HG03565 (cell line): Measurements from ENCODE around the gene ECHDC1.

Source experiments
- ATAC-seq: cut with Tn5 transposase; IDR thresholded peaks from one replicate; pipeline ENCODE4 v1.9.1; 2021; ENCODE audit warnings: mild to moderate bottlenecking, moderate library complexity; ENCODE audit not compliant: unreplicated experiment

ECHDC1 gene

GRCh38 chr6:127290391-127291265, 52.8 kb downstream of the ECHDC1 start:
- no peak for ATAC-seq

DNA sequence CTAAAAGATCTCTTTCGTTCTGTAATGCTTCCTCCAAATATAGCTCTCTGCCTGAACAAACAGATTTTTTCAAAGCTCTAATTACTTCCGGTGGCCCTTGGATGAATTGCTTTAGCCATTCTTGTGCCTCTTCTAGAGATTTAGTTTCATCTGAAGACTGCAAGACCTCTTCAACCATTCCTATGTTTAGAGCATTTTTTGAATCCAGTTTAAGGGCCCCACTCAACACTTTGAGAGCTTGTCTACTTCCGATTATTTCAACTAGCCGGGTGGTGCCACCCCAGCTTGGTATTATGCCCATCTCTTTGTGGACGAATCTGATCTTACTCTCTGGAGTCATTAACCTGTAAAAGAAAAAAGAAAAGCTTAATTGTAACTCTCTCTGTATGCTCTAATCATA, 53.5 kb downstream of the ECHDC1 start:
- no peak for ATAC-seq

GRCh38 chr6:127288705-127289104, 54.7 kb downstream of the ECHDC1 start:
- ATAC-seq, result no peak

DNA sequence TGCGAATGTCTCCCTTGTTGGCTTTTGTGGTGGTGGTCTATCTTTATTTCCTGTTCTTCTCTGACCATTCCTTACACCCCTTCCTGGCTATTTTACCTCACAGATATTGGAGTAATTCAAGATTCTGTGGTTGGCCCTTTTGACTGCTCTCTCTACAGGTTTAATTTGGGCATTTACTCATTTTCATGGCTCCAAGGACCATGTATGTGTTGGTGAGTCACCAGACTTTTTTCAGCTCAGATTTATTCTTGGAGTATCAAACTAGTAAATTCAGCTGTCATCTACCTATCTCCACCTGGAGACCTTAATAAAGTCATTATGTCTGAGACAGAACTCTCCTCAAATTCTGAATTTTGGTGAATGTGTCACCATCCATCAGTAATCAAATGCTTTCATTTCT, 61.2 kb downstream of the ECHDC1 start:
- no peak for ATAC-seq

- no peak for ATAC-seq
Measured at GRCh38 chr6:127279815-127280214, 63.6 kb downstream of the ECHDC1 start.

GRCh38 chr6:127277878-127278843, 65.2 kb downstream of the ECHDC1 start:
- ATAC-seq, result no peak

DNA sequence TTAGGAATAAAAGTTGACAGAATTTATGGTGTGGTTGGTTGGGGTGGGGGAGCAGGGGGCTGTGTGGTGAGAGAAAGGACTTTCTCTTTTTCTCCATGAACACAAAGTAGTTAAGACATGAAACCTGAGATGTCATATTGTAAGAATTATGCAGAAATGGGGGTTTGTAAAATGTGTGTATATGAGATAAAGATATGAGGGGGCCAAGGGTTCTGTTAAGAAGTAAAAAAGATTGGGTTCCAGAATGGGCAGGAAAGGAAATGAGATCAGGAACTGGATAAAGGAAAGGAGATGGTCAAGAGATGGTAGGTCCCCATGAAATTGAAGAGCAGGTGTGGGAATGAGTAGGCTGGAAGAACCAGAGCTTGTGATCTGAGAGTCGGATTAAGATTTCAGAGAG, 67.1 kb downstream of the ECHDC1 start:
- ATAC-seq, result no peak

- no peak for ATAC-seq
Measured at GRCh38 chr6:127273499-127273898, 69.9 kb downstream of the ECHDC1 start.

DNA sequence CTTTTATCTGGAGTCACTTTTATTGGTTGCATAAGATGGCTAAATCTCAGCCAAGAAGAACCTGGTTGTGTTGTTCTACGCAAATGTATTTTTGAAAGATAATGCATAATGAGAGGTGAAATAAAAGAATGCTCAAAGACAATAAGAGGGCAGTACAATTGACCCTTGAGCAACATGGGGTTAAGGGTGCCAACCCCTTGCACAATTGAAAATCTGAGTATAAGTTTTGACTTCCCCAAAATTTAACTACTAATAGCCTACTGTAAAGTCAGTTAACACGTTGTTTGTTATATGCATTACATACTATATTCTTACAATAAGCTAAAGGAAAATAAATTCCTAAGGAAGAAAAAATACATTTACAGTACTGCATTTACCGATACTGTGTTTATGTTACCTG, 70.8 kb downstream of the ECHDC1 start:
- ATAC-seq, result no peak

DNA sequence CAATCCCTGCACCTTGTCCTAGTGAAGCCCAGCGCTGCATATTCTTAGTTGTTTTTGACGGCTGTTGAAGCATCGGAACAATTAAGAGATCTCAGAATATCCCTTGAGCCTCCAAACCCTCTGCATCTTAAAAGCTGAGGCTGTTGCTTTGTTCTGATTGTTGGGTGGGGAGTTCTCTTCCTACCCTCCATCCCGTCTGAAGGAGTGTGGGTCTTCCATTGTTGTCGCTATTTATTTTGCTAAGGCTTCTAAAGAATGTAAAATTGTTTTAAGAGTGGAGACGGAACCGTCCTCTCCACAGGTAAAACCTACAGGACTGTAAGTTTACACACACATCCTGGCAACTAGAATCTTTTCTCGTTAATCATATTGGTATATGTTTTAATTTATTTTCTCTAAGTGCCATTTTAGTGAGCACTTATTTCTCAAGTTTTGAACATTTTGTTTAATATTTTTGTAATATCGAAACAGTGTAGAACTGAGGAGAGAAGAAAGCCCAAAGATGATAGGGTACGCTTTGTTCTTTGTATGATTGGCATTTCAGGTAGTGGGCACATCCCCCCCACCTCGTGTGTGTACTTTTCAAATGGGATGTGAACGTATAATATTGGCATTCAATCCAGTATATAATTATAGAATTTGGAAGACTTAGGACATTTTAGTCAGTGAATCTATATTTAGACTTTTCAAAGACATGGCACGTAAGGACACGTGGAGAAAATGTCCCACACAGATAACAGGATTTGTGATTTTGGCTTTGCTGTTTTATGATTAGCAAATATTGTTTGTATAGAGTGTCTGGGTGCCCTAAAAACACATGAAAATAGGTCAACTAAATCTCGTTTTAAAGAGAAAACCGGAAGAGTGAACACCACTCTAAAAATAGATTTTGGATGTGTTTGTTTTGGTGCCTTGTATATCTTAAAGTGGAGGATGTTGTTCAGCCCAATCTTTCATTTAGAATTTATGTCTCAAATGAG, 75.5 kb downstream of the ECHDC1 start:
- no peak for ATAC-seq

DNA sequence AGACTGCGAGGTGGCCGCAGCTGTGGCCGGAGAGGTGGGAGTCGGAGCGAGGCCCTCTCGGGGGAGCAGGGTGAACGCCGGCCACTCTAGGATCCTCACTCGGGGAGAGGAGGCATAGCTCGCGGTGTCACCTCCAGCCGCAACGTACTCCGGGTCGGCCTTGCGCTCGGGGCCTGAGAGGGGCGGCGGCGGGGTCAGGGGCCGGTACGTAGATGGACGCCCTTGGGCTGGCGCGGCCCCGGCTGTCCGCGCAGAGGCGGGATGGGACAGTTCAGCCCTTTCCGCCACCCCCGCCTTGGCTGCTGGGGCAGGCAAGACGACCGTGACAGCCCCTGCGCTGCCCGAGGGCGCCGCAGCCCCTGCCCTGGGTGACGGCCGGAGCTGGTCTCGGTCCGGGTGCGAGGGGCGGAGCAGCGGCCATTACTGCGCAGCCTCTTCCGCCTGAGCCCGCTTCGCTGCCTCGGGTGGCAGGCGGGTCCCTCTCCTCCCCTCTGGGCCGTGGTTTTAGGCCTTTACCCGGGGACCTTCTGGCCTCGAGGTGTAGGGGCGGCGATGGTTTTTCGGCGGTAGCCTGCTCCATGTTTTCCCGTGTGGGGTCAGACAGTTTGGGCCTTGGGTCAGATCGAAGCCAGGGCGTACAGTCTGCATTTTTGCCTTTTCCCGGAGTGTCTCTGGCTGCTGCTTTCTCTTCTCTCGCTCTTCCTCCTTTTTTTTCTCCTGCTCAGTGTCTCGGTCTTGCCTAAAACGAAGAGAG, 76.3 kb downstream of the ECHDC1 start:
- ATAC-seq, result peak; percentile 57

- peak; percentile 66 for ATAC-seq
Measured at GRCh38 chr6:127266178-127266891, 77.1 kb downstream of the ECHDC1 start, which contains the start of gene RNF146. Gene RNF146 (plus strand): TSS chr6:127266864. CDS start chr6:127280339, 13,475 bp downstream.

DNA sequence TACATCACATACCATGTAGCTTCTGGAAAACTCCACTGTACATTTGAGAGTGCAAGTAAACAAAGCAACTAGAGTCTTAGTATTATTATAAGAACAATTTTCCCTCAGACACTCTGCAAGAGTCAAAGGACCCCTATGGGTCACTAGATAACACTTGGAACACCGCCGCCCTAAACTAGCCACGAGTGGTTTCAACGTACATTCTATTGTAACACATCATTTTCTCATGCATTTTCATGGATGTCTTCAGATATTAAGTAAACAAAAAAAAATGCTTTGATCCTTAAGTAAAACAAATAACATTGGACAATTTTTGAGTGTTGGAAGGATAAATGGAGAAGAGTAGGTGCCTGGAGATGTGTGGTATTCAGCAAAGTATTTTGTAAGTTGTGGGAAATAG, 79.9 kb downstream of the ECHDC1 start:
- no peak for ATAC-seq

- no peak for ATAC-seq
Measured at GRCh38 chr6:127262896-127263295, 80.5 kb downstream of the ECHDC1 start.

DNA sequence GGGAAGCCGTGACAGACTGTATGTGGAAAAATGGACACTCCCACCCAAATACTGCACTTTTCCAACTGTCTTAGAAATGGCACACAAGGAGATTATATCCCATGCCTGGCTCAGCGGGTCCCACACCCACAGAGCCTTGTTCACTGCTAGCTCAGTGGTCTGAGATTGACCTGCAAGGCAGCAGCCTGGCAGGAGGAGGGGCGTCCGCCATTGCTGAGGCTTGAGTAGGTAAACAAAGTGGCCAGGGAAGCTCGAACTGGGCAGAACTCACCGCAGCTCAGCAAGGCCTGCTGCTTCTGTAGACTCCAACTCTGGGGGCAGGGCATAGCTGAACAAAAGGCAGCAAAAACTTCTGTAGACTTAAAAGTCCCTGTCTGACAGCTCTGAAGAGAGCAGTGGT, 88.1 kb downstream of the ECHDC1 start:
- no peak for ATAC-seq

DNA sequence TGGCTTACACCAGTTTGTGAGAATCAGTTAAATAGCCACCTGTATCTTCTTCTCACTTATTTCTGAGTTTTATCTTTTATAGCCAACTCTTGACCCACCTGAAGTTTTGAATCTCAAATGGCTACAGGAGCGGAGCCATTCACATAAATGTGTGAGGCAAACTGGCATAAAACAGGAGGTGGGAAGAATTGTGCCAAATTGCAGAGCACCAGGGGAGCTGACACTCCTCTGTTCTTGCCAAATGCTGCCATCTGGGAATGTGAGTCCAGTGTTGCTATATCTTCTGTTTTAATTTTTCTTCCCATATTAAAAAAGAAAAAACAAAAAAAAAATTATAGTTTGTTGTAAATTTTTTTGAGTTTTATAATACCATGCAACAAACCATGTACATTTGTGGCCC, 93.8 kb downstream of the ECHDC1 start:
- ATAC-seq, result no peak

DNA sequence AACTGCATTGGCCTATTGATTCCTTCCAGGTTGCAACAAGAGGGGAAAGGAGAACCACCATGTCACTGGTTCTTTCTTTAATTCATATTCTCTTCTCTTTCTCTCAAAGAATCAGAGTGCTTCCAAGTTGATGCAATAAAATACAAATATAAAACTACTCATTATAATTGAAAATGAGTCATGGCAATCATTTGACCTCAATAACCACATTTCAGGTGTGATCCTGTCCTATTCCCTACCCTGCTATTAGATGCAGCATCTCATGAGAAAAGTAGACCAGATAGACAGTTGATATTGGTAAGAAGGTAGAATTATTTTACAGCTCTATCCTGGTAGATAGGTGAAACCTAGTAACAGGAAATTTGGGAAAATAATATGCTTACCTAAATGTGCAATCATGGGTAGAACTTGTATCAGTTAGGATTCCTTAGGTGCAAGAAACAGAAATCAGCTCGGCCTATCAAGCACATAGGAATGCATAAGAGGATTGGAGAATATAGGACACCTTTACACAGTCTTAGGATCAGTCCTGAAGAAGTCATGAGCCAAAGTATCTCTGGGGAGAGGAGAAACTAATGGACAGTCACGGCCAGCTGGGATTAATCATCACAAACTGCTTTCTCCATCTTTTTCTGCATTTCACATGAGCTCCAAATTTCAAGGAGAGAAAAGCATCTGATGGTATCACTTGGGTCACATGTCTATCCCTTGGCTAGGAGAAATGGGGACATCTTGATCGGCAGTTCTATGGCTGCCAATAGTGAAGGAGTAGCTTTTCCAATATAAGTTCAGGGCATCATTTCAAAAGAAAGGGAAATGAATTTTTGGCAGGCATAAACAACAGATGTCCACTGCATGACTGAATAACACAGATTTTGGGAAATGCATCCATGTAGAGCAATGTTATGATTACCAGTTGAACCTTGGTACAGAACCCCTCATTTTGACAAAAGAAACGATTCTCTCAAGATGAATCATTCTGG, 96.0 kb downstream of the ECHDC1 start:
- ATAC-seq, result no peak

DNA sequence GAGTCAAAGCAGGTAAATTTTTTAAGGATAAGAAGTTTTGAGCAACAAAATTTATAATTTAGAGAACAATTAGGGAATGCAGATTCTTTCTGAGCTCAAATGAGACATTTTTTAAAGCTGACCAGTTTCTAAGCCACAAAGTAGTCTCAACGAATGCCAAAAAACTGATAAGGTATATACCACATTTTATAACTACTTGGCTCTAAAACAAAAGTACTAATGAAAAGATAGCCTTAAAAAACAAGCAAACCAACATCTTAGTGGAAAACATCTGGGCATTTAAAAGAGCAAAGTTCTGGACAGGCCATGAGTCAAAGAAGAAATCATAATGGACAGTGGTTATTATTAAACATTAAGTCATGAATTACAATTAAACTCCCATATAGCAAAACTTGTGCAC, 99.9 kb downstream of the ECHDC1 start:
- ATAC-seq, result no peak
